Stimulated activated effector memory CD8-positive, alpha-beta T cell treated with anti-CD3 and anti-CD28 coated beads, Interleukin-12 subunit alpha, Interleukin-12 subunit beta, amount 100 ng/mL, for 72 hours (primary cell): ENCODE results near the gene FKBP5.
"Not testable (repeated sequence)": the region's sequence is repeated elsewhere in the genome, so short reads cannot be mapped to it uniquely, and the experiment has no call there.

Source experiments
- ATAC-seq: fragments of 150-1000 bp; cut with Tn5 transposase; 2 replicates; pipeline ENCODE4 v1.10.0; 2021
- DNase-seq, 2 donors: peaks; one replicate each; pipeline ENCODE4 v3.0.0; 2021 to 2022; ENCODE audit warnings: low spot score in 2 of 2
- H3K27ac Mint-ChIP-seq: one replicate; pipeline ENCODE4 v1.8.0; 2022; ENCODE audit warnings: mild to moderate bottlenecking, mixed read lengths
- H3K36me3 Mint-ChIP-seq: one replicate; pipeline ENCODE4 v1.8.0; 2022; ENCODE audit warnings: mild to moderate bottlenecking, mixed read lengths
- H3K4me1 Mint-ChIP-seq: one replicate; pipeline ENCODE4 v1.8.0; 2022; ENCODE audit warnings: mixed read lengths
- H3K4me3 Mint-ChIP-seq: one replicate; pipeline ENCODE4 v1.8.0; 2022; ENCODE audit warnings: mild to moderate bottlenecking, mixed read lengths
- H3K9me3 Mint-ChIP-seq: one replicate; pipeline ENCODE4 v1.8.0; 2022; ENCODE audit warnings: mixed read lengths

The FKBP5 gene

DNA sequence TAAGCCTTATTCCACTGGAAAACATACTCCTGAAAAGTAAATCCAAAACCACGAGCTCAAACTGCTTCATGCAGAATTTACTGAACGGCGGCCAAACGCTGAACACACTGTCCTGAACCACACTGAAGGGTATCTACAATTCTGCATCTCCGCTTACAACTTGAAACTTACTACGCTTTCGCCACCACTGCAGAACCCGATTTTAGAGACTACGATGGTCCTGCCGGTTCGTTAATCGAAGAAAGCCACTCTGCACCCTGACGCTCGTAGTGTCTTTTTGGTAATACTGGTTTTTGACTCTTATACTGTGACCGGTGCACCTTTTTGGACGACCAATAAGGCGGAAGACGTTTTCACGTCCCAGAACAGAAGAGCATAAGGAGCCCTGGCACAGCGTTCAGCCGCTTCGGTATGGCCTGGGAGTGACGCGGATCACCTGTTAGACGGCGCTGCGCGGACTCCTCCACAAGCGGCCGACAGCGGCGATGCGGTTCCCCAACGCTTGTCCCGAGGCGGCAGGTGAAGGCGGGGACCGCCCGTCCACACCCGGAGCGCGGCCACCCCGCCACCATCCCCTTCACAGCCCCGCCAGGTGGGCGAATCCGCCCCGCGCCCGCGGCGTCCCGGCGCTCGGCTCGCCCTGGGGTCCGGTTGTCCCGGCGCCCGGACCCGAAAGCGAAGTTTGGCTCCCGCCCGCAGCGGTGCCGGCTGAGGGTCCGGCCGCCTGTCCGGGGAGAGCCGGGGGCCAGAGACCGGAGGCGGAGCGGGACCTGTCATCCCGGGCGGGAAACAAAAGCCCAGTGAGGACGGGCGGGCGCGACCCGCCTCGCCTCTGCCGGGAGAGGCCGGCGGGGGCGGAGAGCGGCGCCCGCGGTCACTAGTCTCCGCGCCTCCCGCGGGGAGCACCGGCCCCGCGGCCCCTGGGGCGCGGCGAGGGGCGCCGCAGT is 784 bp downstream of the FKBP5 start:
- peaks cover 7% of the 10 kb centered on the region for H3K4me1 Mint-ChIP-seq
- peak overlapping the region; percentile 86 for H3K4me3 Mint-ChIP-seq
- no peaks in the 10 kb centered on the region for H3K9me3 Mint-ChIP-seq
- ATAC-seq (peak; percentile 73), DNase-seq (peak; percentile 52 to 83)
- H3K36me3 Mint-ChIP-seq, result peaks cover 16% of the 10 kb centered on the region
- peak overlapping the region; percentile 86 for H3K27ac Mint-ChIP-seq

DNA sequence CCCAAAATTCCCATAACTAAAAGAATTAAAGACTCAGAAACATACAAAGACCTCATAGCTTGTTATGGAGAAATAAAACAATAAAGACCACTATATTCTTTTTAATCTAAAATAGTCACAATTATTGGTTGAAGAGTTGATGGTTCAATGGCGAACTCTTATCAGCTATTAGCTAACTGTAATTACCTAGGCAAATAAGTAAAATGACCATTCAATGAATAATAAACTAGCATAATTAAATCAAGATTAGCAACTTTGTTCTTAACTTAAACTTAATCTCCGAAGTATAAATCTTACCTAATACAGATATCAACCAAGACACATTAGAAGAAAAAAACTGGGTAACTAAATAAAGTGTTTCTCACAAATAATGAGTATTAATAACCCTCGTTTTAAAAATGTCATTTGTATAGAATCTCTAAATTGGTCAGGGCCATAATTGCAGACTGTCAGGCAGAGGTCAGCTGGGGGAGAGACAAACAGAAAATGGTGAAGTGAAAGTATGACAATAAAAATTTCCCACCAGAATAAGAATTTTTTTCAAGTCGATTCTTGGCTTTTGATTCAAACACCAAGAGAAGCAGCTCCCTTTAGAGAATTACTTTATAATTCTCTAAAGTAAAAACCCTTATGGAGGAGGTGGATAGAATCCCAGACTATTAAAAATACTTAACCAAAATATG is 1.7 kb downstream of the FKBP5 start:
- Mint-ChIP-seq H3K9me3 (no peaks in the 10 kb centered on the region), H3K36me3 (peaks cover 23% of the 10 kb centered on the region), H3K27ac (peak overlapping the region; percentile 86), H3K4me1 (peaks cover 12% of the 10 kb centered on the region), H3K4me3 (peak overlapping the region; percentile 86)
- no peak for DNase-seq
- no peak for ATAC-seq

DNA sequence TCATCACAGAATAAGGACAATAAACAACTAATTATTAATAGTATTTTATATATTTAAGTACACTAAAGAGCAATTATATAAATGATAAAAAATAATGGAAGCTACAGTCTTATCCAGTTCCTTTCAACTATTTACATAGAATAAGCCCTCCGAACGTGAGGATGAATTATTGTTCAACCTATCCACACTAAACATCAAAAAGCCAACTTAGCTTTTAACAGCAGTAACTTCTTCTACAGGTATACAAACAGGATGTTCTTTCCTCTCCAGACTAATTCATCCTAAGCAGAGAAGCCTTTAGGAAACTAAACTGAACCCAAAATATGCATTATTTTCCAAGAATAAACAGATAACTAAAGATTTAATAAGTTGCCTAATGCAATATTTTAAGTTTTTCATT is 2.3 kb downstream of the FKBP5 start:
- no peaks in the 10 kb centered on the region for H3K9me3 Mint-ChIP-seq
- DNase-seq (no peak), ATAC-seq (no peak)
- peak overlapping the region; percentile 86 for H3K4me3 Mint-ChIP-seq
- H3K36me3 Mint-ChIP-seq, result peaks cover 23% of the 10 kb centered on the region
- H3K27ac Mint-ChIP-seq, result no peak overlapping the region
- H3K4me1 Mint-ChIP-seq, result peaks cover 18% of the 10 kb centered on the region

DNA sequence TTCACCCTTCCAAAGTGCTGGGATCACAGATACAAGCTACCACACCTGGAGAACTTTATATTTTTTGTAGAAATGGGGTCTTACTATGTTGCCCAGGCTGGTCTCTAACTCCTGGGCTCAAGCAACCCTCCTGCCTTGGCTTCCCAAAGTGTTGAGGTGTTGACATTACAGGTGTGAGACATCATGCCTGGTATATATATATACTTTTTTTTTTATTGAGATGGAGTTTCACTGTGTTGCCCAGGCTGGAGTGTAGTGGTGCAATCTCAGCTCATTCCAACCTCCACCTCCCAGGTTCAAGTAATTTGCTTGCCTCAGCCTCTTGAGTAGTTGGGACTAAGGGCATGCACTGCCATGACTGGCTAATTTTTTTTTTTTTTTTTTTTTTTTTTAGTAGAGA is 5.4 kb downstream of the FKBP5 start:
- no peak for ATAC-seq
- Mint-ChIP-seq H3K9me3 (no peaks in the 10 kb centered on the region), H3K4me1 (peaks cover 30% of the 10 kb centered on the region), H3K4me3 (no peak overlapping the region), H3K36me3 (peaks cover 39% of the 10 kb centered on the region), H3K27ac (no peak overlapping the region)
- peak in 1 of 2 donors; percentile 46 for DNase-seq

DNA sequence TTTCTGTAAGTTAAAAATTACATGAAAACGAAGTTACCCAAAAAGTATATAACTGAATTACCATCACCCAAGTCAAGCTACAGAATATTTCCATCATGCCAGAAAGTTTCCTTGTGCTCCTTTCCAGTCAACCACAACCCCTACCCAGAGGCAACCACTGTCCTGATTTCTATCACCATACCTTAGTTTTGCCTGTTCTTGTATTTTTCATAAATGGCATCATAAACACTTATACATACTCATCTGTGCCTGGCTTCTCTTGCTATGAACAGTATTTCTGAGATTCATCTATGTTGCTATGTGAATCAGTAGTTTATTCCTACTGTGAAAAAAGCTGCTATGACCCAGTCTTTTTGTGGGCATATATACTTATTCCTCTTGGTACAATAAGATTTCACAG is 7.4 kb downstream of the FKBP5 start:
- Mint-ChIP-seq H3K9me3 (no peaks in the 10 kb centered on the region), H3K4me1 (peaks cover 37% of the 10 kb centered on the region), H3K4me3 (no peak overlapping the region), H3K36me3 (peaks cover 39% of the 10 kb centered on the region), H3K27ac (peak overlapping the region; percentile 3)
- no peak for DNase-seq
- peak; percentile 99 for ATAC-seq

DNA sequence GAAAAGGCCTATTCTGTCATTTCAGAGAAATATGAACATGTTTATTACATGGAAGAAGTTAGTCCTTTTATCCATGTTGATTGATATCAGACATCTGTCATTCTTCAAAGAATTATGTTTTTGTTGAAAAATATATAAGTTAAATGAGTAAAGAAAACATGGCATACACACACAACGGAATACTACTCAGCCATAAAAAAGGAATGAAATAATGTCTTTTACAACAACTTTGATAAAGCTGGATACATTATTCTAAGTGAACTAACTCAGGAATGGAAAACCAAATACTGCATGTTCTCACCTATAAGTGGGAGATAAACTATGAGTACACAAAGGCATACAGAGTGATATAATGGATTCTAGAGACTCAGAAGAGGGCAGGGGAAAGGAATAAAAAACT is 9.3 kb downstream of the FKBP5 start:
- Mint-ChIP-seq H3K36me3 (peaks cover 36% of the 10 kb centered on the region), H3K9me3 (no peaks in the 10 kb centered on the region), H3K4me1 (peaks cover 51% of the 10 kb centered on the region), H3K27ac (no peak overlapping the region), H3K4me3 (no peak overlapping the region)
- ATAC-seq (no peak), DNase-seq (no peak)

DNA sequence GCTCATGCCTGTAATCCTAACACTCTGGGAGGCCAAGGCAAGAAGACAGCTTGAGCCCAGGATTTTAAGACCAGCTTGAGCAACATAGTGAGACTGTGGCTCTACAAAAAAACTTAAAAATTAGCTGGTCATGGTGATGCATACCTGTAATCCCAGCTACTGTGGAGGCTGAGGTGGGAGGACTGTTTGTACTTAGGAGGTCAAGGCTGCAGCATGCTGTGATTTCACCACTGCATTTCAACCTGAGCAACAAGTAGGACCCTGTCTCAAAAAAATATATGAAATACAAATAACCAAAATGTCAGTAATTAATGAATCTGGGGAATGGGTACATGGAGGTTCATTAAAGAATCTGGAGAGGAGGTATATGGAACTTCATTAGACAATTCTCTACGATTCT is 9.9 kb downstream of the FKBP5 start:
- Mint-ChIP-seq H3K4me1 (peaks cover 57% of the 10 kb centered on the region), H3K27ac (no peak overlapping the region), H3K36me3 (peaks cover 30% of the 10 kb centered on the region), H3K9me3 (no peaks in the 10 kb centered on the region), H3K4me3 (no peak overlapping the region)
- DNase-seq (peak in 1 of 2 donors; percentile 43), ATAC-seq (no peak)

DNA sequence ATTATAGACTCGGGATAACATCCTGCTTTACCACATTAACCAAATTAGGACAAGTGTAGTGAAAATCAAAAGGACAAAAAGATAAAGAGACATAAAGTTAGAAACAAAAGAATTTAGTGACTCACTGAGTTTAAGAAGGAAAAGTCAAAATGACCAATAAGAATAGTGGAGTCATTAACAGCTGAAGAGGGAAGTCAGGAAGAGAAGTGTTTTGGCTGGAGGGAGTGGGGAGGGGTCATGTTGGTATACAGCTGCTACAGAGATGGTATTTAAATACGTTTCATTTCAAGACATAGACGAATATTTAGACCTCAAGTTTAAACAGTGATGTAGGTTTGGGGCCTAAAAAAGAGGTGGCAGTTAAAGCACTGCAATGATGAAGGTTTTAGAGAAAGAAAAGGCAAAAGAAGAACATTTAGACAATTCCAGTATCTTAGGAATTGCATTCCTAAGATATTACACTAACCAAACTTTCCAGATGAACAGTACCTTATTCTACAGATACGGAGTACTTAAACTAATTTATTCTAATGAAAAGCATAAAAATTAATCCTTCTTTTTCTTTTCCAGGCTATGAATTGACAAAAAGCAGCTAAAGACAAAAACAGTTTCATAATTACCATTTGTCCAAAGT is 10.6 kb downstream of the FKBP5 start:
- H3K27ac Mint-ChIP-seq, result peak overlapping the region; percentile 41
- ATAC-seq, result no peak
- peak overlapping the region; percentile 17 for H3K4me3 Mint-ChIP-seq
- H3K4me1 Mint-ChIP-seq, result peaks cover 59% of the 10 kb centered on the region
- no peak for DNase-seq
- H3K9me3 Mint-ChIP-seq, result no peaks in the 10 kb centered on the region
- H3K36me3 Mint-ChIP-seq, result peaks cover 26% of the 10 kb centered on the region

DNA sequence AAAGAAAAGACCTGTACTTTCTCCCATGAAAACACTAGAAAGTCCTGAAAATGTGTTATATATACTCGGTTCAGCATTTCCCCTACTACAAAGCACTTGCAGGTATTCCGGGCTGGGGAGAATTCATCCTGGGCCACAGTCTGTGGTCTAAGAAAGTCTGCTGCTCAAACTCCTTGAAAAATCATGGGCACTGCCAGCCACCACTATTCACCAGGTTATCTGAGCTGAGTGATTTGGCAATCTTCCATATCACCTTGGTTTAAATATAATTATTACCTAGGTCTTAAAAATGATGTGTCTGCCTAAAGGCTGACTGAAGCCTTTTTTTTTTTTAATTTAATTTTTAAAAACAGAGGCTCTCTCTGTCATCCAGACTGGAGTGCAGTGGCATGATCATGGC is 11.3 kb downstream of the FKBP5 start:
- H3K4me3 Mint-ChIP-seq, result peak overlapping the region; percentile 17
- H3K36me3 Mint-ChIP-seq, result peaks cover 19% of the 10 kb centered on the region
- ATAC-seq (no peak), DNase-seq (no peak)
- peaks cover 58% of the 10 kb centered on the region for H3K4me1 Mint-ChIP-seq
- H3K27ac Mint-ChIP-seq, result peak overlapping the region; percentile 41
- no peaks in the 10 kb centered on the region for H3K9me3 Mint-ChIP-seq

DNA sequence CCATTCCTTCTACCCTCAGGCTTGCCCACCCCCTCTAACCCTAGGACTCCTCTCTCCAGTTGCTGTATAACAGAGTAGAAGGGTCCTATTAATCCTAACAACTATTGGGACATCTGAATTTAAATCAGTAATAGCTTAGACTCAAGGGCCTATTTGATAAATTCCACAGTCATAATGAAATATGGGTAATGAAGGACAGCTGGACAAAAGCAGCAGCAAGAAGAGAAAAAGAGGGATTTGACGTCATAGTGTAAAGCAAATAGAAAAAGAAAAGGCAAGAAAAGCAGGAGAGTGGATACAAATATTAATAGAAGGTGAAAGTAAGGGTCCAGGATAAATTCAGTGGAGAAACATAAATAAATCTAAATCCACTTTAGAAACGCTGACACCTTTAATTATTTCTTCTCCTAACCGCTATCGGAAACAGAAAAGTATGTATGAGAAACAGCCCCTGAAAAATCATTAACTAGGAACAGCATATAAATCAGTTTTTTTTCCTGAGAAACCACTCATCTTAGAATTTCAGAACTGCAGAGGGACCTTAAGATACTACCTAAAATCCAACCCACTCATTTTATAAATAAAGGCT is 12.8 kb downstream of the FKBP5 start:
- Mint-ChIP-seq H3K4me1 (peaks cover 43% of the 10 kb centered on the region), H3K9me3 (no peaks in the 10 kb centered on the region), H3K27ac (peak overlapping the region; percentile 12), H3K4me3 (no peak overlapping the region), H3K36me3 (peaks cover 16% of the 10 kb centered on the region)
- DNase-seq (no peak), ATAC-seq (no peak)

DNA sequence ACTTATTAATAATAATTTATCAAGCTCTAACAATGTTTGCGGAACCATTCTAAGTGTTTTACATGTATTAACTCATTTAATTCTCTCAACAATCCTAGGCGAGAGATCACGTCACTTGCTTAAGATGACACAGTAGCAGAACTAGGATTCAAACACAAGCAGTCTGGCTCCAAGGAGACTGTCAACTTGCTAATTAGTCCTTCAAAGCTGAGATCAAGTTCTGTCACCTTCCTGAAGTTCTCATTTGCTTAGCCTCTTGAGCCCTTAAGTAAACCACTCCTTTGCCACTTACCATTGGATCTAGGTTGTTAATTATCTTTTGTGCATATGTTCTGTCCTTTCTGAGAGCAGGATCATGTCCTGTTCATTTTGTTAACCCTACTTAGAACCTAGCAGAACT is 14.1 kb downstream of the FKBP5 start:
- H3K9me3 Mint-ChIP-seq, result no peaks in the 10 kb centered on the region
- DNase-seq (no peak), ATAC-seq (no peak)
- peaks cover 37% of the 10 kb centered on the region for H3K4me1 Mint-ChIP-seq
- H3K4me3 Mint-ChIP-seq, result no peak overlapping the region
- peak overlapping the region; percentile 81 for H3K27ac Mint-ChIP-seq
- H3K36me3 Mint-ChIP-seq, result peaks cover 10% of the 10 kb centered on the region

DNA sequence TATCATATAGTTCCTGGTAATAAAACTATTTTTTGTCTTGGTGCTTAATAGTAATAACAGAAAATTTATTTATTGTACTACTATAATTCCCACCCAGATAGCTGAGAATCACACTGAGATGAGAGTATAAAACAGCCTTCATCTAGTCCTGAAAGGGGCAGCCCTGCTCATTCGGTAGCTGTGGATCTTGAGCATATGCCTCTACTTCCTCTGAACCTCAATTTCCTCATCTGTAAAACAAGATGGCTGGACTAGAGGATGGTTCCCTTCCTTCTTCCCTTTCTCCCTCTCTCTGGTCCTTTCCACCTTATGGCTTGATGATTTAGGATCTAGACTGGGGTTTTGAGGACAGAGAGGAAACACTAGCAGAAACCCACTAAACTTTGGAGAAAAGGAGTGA is 15.0 kb downstream of the FKBP5 start:
- H3K4me1 Mint-ChIP-seq, result peaks cover 40% of the 10 kb centered on the region
- ATAC-seq (no peak), DNase-seq (no peak)
- no peaks in the 10 kb centered on the region for H3K9me3 Mint-ChIP-seq
- peaks cover 3% of the 10 kb centered on the region for H3K36me3 Mint-ChIP-seq
- H3K27ac Mint-ChIP-seq, result peak overlapping the region; percentile 81
- H3K4me3 Mint-ChIP-seq, result peak overlapping the region; percentile 9

DNA sequence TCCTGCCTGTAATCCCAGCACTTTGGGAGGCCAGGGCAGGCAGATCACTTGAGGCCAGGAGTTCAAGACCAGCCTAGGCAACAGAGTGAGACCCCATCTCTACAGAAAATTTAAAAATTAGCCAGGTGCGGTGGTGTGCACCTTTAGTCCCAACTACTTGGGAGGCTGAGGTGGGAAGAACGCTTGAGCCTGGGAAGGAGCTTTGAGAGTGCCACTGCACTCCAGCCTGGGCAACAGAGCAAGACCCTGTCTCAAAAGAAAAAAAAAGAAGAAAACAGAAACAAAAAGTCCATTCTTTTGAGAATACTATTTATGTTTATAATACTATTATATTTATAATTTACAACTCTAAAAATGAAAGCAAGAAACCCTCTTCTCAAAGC is 15.4 kb downstream of the FKBP5 start:
- not testable (repeated sequence) for ATAC-seq, H3K9me3 Mint-ChIP-seq, DNase-seq, H3K36me3 Mint-ChIP-seq, H3K4me3 Mint-ChIP-seq
- peaks cover 40% of the 10 kb centered on the region for H3K4me1 Mint-ChIP-seq
- peak overlapping the region; percentile 81 for H3K27ac Mint-ChIP-seq

DNA sequence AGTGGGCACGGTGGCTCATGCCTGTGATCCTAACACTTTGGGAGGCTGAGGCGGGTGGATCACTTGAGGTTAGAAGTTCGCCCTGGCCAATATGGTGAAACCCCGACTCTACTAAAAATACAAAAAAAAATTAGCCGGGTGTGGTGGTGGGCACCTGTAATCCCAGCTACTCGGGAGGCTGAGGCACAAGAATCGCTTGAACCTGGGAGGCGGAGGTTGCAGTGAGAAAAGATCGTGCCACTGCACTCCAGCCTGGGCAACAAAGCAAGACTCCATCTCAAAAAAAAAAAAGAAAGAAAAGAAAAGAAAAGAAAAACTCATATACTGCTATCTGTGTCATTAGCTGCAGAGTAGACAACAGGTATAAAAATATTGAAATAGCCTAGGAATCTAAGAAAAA is 18.3 kb downstream of the FKBP5 start:
- H3K36me3 Mint-ChIP-seq, ATAC-seq, DNase-seq, H3K9me3 Mint-ChIP-seq: not testable (repeated sequence)
- Mint-ChIP-seq H3K4me1 (peaks cover 30% of the 10 kb centered on the region), H3K27ac (peak overlapping the region; percentile 94), H3K4me3 (peak overlapping the region; percentile 59)

DNA sequence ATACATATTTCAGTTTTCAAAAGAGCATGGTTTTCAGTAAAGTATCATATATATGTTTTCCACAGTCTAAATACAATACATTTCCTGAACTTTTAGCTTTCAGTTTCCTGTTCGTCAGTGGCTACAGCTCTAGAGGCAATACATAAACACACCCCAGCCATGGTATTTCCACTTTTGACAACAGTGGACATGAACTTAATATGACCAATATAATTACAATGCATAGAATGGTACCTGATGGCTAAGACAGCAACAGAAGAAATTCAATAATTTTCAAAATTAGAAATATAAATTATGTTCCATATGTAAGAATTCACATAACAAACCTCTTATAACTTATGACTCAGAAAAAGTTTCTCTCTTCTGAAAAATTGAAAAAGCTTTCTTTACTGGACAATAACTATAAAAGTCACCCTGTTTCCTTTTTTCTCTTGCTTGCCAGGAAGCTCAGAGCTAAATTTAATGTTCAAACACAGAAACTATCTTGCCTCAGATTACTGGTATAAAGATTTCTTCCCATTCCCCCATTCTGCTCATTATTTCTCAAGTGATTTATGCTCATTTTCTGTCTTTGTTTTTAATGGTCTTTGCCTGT is 19.2 kb downstream of the FKBP5 start:
- ATAC-seq, result peak; percentile 53
- Mint-ChIP-seq H3K4me3 (peak overlapping the region; percentile 59), H3K9me3 (no peaks in the 10 kb centered on the region), H3K36me3 (no peaks in the 10 kb centered on the region), H3K4me1 (peaks cover 24% of the 10 kb centered on the region), H3K27ac (peak overlapping the region; percentile 94)
- DNase-seq, result no peak
